SU-DHL-6 (cell line): ENCODE results near the gene ZNG1F.
"Not testable (repeated sequence)": the region's sequence is repeated elsewhere in the genome, so short reads cannot be mapped to it uniquely, and the experiment has no call there.

Experiments
- CTCF ChIP-seq: fragments of 200-600 bp; sonication (generic); IDR thresholded peaks from one replicate; pipeline ENCODE4 v1.5.1; 2017; ENCODE audit warnings: antibody characterized with exemption, mild to moderate bottlenecking, low read length, moderate library complexity; ENCODE audit not compliant: insufficient read depth, poor library complexity, severe bottlenecking
- EZH2phosphoT487 ChIP-seq: fragments of 200-600 bp; sonication (generic), shearing (Covaris generic); conservative IDR thresholded peaks from 2 replicates; pipeline ENCODE4 v1.6.1; 2018; ENCODE audit warnings: mild to moderate bottlenecking, antibody characterized with exemption, low read length, moderate library complexity, mixed read lengths

- TF ChIP-seq CTCF, EZH2phosphoT487: not testable (repeated sequence)
These were observed 102.4 kb downstream of the ZNG1F start for GRCh38 chr9:41086685-41087084.
